ENCODE measurements around the gene LNX1.
"Not testable (repeated sequence)": the region's sequence is repeated elsewhere in the genome, so short reads cannot be mapped to it uniquely, and the experiment has no call there.

The LNX1 gene

DNA sequence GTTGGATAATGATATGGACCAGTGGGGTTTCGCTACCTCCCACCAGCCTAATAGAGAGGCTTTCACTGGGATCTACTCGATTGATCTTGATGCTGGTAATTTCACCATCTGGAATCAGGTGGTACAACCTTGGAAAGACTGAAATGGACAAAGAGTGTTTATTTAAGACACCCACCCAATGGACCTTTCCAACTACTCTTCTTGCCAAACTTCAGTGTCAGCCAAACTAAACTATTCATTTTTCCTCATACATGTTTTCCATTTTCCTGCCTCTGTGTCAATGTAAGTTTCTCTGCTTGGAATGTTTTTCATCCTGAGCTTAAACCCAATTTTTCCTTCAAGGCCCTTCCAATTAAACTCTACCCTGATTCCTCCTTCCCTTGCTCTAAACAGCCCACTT lies 92.6 kb downstream of the LNX1 start:
- no peak for DNase-seq

DNA sequence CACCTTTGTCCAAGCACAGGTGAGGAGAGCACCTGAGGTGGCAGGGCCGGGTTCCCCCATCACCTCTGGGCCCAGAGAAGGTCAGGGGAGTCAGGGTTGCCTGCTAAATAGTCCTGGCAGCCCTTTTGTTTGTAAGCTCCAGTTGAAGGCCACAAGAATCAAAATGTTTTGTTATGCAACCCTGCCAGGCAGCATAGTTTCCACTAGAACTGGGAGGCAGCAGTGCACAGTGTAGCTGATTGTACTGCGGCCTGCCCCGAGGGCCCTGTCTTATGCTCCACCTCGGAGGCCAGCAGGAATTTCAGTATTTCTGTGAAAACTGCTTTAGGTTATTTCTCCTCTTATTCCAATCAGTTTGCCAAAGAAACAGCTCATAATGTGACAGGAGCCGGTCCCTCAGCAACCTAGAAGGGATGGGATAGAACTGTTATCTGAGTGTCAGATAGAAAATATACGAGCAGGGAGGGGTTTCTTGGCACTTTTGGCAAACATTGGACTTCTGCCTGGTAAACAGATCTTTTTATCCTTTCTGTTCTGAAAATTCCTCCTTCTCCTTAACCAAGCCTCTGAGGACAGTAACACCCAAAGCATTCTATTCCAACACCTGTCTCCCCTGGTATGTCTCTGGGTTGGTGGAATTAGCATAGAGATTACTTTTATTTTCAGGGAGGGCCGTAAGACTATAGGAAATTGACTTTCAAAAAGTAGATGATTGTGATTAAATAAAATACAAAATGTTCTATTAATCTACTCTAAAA lies 93.6 kb downstream of the LNX1 start:
- peak in 2 of 51 donors; percentile 0 to 1 for DNase-seq

GRCh38 chr4:53494851-53495250 lies 96.4 kb downstream of the LNX1 start:
- no peak for DNase-seq

DNA sequence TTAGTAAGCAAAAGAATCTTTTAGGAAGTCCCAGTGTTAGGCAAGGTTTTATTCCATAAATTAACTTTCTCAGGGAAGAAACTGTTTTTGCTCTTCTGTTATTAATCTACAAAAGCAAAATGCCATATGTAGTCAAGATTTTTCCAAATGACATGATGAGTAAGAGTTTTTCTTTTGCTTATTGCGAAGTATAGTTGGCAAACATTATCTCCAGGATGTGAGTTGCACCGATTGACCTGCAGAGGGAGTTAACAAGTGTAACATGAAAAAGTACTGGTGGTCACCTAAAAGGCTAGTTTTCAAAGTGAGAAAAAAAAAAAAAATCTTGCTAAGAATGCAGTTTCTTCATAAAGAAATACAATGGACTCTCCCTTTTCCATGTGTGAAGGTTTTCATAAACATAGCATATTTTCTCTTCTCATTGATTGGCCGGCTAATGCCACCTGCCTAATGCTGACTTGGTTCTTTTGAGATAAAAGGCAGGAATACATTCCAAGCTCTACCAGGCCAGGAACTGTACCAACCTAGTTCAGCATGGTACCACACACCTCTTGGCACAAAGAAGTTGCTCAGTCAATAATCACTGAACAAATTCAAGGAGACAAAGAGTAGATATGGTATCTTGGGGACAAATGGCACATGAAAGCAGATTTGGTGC lies 100.2 kb downstream of the LNX1 start:
- no peak for DNase-seq

- no peak for DNase-seq
These were observed 100.9 kb downstream of the LNX1 start for GRCh38 chr4:53490161-53490956.

GRCh38 chr4:53489279-53489889 lies 101.9 kb downstream of the LNX1 start:
- DNase-seq, result no peak

DNA sequence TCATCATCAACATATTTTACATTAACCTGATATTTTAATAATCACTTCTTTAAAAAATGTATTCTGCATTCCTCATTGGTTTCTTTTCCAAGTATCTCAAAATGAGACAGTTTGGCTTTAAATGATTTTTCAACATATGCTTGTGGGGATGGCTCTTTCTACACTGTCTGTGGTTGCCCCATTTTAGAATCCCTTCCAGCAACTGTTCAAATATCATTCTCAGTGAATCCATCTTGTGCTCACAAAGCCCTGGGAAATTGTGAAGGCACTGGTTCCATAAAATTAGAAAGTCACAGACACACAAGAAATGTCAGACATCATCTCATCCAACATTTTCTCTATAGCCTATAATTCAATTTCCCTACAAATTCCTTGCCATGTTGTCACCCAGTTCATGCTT lies 103.5 kb downstream of the LNX1 start:
- no peak for DNase-seq

GRCh38 chr4:53485658-53486040 lies 105.6 kb downstream of the LNX1 start:
- DNase-seq, result no peak

GRCh38 chr4:53484911-53485657 lies 106.2 kb downstream of the LNX1 start:
- no peak for DNase-seq

DNA sequence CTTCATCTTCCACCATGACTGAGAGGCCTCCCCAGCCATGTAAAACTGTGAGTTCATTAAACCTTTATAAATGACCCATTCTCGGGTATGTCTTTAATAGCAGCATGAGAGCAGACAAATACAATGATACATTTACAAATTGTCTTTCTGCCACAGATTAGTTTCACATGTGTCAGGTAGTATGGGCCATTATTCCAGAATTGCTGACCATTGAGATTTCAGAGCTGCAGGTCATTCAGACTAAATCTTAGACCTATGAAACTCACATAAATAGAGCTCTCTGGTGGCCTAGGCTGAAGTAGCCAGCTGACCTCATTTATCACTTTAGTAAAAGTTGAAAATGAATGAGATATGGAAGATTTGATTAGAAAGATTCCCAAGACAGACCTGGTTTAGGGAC lies 108.0 kb downstream of the LNX1 start:
- DNase-seq, result no peak

DNA sequence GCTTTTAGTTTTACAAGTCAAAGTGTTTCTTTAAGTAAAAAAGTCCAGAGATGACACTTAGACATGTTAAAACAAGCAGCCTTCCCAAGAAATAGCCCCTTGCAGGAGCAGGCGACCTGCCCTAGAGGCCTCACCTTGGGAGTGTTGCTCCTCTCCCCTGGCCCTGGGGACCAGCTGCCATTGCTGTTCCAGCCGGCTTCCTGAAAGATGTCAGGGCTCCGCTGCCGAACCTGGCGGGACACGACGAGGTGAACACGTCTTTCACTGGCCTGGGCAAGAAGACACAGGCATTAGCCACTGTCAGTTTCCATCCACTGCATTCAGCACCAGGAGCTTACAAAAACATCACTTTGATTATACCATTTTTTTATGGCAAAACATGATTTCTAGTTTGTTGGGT lies 109.7 kb downstream of the LNX1 start:
- DNase-seq, result no peak

GRCh38 chr4:53480909-53481308 lies 110.4 kb downstream of the LNX1 start:
- no peak for DNase-seq

DNA sequence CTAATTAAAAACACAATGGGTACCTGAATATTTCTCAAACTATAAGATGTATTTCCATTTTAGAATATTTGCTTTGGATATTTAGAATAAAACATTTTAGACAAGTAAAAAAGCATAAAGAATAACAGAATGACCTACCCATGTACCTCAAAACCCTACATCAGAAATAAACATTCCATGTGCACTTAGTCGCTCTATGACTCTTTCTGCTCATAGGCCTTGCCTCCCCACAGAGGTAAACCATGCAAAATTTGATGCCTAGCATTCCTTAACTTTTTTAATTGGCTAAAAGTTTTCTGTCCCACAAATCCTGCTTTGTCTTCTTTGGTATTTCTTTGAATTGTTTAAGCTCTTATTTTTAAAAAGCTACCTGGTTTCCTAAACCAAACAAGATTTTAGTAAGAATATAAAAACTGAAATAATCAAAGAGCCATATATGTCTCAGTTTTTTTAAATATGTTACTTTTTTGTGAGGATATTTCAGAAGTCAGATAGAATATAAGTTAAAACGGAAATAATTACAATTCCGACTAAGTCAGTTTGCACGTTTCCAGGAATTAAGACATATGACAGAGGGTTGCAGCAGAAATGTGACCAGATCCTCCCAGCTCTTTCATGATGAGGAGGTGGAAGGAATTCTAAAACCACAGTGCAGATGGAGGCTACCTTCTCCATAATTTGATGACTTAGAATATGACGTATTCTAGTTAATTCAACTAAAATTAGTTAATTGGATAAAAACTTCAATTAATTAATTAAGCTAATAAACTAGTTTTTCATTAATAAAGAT lies 111.4 kb downstream of the LNX1 start:
- DNase-seq, result no peak

DNA sequence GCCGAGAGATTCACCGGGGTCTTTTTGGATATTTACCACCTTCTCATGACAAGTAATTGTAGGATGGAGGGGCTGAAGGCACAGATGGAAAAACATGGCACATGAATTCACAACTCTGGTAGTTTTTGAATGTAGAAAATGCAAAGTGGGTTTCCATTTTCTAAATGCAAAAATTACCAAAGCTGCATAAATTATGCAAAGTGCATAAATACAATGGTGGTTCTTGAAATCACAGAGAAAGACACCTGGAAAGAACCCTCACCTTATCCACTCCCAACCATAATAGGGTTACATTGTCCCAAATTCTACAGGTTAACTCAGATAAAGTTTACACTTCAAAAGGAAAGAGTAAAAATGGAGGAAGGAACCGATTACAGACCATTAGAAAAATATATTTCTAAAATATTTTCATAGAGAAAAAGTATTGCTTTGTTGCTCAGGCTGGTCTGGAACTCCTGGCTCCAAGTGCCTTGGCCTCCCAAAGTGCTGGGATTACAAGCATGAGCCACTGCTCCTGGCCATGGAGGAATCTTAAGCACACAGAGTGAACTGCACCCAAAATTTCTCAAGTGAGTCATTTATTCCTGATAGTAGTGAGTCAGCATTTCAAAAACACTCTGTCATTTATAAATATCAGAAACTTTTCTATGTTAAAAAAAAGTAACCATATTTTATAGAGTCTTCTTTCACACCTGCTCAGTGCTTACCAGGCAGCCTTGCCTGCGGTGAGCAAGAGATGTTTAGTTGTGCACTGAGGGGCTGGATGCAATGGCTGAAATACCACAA lies 112.4 kb downstream of the LNX1 start:
- DNase-seq, result no peak

DNA sequence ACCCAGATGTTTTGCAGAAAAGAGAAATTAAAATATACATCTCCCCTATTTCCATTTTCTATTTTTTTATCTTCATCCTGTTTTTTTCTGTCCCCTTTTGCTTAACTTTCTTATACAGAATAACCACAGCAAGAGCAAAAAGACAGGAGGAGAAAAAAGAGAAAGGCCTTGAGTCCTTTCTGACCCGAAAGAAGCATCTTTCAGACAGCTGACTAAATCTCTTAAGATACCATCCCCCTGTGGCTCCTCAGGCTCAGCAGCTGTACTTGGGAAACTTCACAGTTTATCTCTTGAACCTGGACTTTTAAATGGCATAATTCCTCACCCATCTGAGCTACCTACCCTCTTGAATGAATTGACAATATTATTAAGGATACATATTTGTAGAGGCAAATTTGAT lies 113.7 kb downstream of the LNX1 start:
- no peak for DNase-seq

- no peak for DNase-seq
These were observed 114.2 kb downstream of the LNX1 start for GRCh38 chr4:53477038-53477565.

- DNase-seq, result no peak
These were observed 114.9 kb downstream of the LNX1 start for GRCh38 chr4:53476232-53477037.

DNA sequence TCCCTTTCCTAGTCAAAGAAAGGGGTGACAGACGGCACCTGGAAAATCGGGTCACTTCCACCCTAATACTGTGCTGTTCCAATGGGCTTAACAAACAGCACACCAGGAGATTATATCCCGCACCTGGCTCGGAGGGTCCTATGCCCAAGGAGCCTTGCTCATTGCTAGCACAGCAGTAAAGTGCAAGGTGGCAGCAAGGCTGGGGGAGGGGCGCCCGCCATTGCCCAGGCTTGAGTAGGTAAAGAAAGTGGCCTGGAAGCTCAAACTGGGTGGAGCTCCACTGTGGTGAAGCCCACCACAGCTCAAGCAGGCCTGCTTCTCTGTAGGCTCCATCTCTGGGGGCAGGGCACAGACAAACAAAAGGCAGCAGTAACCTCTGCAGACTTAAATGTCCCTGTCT lies 124.7 kb downstream of the LNX1 start:
- DNase-seq, result not testable (repeated sequence)

GRCh38 chr4:53465891-53466290 lies 125.4 kb downstream of the LNX1 start:
- DNase-seq, result no peak
